GM19240 (cell line): ENCODE data around the gene MSI2.

Experiments
- DNase-seq: peaks from one replicate; pipeline ENCODE4 v3.0.0; 2011; ENCODE audit warnings: low spot score; ENCODE audit not compliant: insufficient read length

Gene MSI2

GRCh38 chr17:57432507-57433277 is 176.4 kb downstream of the MSI2 start:
- DNase-seq, result no peak

- DNase-seq, result no peak
Observed at GRCh38 chr17:57433452-57433851, 177.1 kb downstream of the MSI2 start.

- no peak for DNase-seq
Observed at GRCh38 chr17:57434361-57434760, 178.0 kb downstream of the MSI2 start.

- no peak for DNase-seq
Observed at GRCh38 chr17:57436565-57436964, 180.2 kb downstream of the MSI2 start.

- no peak for DNase-seq
Observed at GRCh38 chr17:57438066-57438731, 181.9 kb downstream of the MSI2 start.

DNA sequence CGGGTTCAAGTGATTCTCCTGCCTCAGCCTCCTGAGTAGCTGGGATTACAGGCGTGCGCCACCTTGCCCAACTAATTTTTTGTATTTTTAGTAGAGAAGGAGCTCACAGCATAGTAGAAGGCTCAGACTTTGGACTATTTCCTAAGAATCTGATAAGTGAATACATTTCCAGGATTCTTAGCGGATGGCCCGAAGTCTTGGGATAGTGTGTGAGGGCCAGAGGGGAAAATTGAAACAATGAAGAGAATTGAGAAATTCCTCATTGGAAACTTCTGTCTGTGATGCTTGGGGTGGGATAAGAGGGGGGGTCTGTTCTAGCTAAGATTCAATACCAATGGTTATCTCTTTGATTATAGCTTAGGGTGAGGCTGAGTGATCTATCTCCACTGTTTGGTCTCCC is 183.3 kb downstream of the MSI2 start:
- DNase-seq, result no peak

GRCh38 chr17:57440522-57441269 is 184.4 kb downstream of the MSI2 start:
- DNase-seq, result no peak

GRCh38 chr17:57441270-57441600 is 184.9 kb downstream of the MSI2 start:
- DNase-seq, result no peak

DNA sequence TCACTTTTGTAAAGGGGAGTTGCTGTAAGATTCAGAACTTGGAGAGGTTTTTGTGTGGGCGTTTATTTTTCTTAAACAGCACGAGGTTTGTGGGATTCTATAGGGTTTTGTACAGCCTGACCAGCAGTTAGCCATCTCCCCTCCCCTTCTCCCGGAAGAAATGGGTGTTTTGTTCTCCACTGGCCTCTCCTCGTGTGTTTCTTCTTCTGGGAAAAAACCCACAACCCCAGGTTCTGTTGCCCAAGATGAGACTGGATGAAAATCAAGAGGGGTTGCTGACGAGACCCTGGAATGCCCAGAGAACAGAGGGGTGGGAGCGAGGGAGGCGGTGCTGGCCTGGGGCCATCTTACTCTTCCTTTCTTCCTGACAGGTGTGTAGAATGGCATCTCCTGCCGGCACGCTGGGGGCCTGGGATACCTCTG is 186.1 kb downstream of the MSI2 start:
- no peak for DNase-seq

DNA sequence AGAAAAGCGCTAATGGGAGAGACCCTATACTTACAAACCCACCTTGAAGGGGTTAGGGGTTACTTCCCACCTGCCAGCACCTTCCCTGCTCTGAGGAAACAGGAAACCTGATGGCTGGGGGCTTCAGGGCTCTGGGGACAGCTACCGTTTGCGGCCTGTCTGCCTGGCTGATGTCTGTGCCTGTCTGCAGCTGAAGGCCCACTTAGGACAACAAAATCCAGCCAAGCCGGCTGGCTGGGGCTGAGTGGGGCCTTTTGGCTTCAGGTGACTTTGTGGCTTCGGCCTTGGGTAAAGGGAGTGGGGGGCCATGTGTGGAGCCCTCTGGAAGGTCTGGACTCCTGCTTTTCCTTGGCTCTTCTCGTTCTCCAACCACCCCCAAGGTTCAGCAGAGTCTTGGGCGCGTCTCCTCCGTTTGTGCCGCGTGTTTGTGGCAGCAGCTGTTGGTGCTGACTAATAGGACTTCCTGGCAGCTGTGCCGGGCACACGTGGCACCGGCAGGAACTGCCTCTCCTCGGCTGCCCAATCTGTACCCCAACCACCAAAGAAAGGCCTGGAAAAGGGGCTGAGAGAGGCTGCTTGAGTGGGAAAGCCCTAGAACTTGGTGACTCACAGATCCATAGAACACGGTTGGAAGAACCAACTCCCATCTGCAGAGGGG is 186.7 kb downstream of the MSI2 start:
- no peak for DNase-seq

GRCh38 chr17:57443781-57444180 is 187.5 kb downstream of the MSI2 start:
- no peak for DNase-seq

GRCh38 chr17:57444682-57445450 is 188.5 kb downstream of the MSI2 start:
- DNase-seq, result no peak

DNA sequence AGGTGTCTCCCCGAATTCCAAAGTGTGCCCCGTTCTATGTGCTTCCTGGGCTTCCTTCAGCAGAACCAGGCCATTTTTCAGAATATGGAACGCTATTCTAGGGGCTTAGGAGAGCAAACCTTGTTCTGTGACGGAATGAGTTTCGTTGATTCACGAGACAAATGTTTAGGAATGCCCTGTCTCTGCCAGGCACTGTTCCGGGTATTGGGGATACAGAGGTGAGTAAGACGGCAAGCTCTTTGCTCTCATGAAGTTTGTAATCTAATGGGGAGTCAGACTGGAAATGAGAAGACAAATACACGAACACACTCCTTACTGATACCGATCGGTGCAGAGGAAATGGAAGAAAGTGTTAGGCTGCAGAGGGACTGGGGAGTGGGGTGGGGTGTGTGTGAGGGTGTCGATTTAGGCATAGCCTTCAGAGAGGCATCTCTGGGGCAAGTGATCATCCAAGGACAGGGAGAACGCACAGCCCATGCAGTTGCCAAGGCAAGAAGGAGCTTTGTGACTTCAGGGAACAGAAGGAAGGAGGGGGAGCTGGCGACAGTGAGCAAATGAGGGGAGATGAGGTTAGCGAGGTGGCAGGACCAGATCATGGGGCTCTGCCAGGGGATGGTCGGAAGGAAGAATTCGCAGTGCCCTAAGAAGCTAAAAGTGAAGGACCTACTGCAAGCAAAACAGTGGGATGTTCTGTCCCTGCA is 189.6 kb downstream of the MSI2 start:
- DNase-seq, result no peak

GRCh38 chr17:57447357-57447989 is 191.2 kb downstream of the MSI2 start:
- DNase-seq, result no peak

- DNase-seq, result no peak
Observed at GRCh38 chr17:57447990-57448758, 191.9 kb downstream of the MSI2 start.

DNA sequence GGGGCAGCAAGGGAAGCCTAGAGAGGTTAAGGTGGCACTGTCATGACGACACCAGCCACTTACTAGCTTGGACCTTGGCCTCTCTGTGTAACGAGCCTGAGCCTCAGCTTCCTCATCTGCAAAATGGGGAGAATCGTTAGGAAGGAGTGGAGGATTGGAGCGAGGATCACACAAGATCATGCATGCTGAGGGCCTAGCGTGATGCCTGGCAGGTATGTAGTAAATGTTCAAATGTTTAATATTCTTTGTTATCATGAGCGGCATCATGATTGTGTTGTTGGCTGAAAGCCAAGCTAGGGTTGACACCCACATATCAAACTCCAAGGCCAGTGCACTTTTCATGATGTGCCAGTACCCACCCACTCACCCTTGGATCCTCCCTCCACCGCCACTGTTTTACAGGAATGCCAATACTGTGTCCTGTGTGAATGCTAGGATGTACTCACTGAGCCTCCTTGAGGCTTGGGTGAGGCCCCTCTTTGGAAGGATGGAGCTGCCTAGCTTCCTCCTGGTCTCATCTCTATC is 192.5 kb downstream of the MSI2 start:
- no peak for DNase-seq

DNA sequence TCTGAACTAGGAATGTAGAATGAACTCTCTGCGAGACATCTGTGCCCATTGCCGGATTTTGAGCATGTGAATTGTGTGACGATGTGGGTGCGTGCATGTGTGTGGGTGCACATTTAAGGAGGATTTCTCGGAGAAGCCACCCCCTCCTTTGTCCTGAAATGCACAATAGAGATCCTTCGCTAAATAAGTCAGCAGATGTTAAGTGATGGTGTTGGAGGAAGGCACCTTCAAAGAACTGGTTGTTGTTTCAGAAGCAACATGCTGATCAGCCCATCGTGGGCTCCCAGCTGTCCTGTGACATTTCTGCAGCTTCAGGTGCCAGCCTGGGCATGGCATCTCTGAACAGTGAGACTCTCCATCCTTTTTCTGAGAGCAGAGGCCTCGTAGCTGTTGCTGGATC is 194.9 kb downstream of the MSI2 start:
- DNase-seq, result no peak

- no peak for DNase-seq
Observed at GRCh38 chr17:57451643-57452042, 195.3 kb downstream of the MSI2 start.

DNA sequence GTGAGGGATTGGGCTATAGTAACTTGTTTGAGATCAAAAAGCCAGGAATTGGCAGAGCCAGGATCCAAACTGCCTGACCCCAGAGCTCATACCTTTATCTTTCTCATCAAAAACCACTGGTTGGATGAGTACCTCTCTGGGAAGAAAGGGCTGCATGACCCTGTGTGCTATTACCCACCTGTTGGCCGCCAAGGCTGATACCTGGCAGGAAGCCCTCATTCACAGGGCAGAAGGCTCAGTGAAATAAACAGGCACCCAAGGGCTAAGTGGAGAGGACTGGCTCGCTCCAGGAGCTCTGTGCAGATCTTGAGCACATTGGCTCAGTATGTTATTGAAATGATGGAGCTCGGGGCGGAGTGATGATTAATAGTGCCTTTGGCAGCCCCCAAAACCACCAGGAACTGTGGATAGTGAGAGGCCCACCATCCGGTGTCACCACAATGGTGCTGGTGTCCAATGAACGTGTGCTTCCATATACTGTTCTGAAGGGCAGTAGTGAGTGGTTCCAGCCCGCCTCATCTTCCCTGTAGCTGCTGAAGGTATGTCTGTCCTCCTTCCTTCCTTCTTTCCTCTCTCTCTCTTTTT is 197.6 kb downstream of the MSI2 start:
- DNase-seq, result no peak
